T-helper 2 cell treated with Interferon-gamma antibody and Interleukin-4, amounts not matched to agents 5 μg/mL and 100 μg/mL, for 36 hours (primary cell): ENCODE results near the gene PKNOX1.
"Not testable (repeated sequence)": the region's sequence is repeated elsewhere in the genome, so short reads cannot be mapped to it uniquely, and the experiment has no call there.

Experiments used
- DNase-seq: peaks from one replicate; pipeline ENCODE4 v3.0.0; 2021; ENCODE audit warnings: low spot score
- H3K27ac Mint-ChIP-seq: one replicate; pipeline ENCODE4 v1.8.0; 2021; ENCODE audit warnings: mild to moderate bottlenecking, mixed read lengths
- H3K27me3 Mint-ChIP-seq: one replicate; pipeline ENCODE4 v1.8.0; 2021; ENCODE audit warnings: low read depth, mixed read lengths
- H3K36me3 Mint-ChIP-seq: one replicate; pipeline ENCODE4 v1.8.0; 2021; ENCODE audit warnings: low read depth, mixed read lengths
- H3K4me1 Mint-ChIP-seq: one replicate; pipeline ENCODE4 v1.8.0; 2021; ENCODE audit warnings: low read depth, mixed read lengths
- H3K4me3 Mint-ChIP-seq: one replicate; pipeline ENCODE4 v1.8.0; 2022; ENCODE audit warnings: mild to moderate bottlenecking, moderate library complexity, mixed read lengths
- H3K9me3 Mint-ChIP-seq: one replicate; pipeline ENCODE4 v1.8.0; 2021; ENCODE audit warnings: mixed read lengths

PKNOX1 gene

GRCh38 chr21:43027846-43028731, 53.7 kb downstream of the PKNOX1 start:
- no peaks in the 10 kb centered on the region for H3K9me3 Mint-ChIP-seq
- H3K36me3 Mint-ChIP-seq, result peaks cover 22% of the 10 kb centered on the region
- no peak overlapping the region for H3K4me3 Mint-ChIP-seq
- H3K4me1 Mint-ChIP-seq, result no peaks in the 10 kb centered on the region
- H3K27ac Mint-ChIP-seq, result no peak overlapping the region
- DNase-seq, result no peak
- H3K27me3 Mint-ChIP-seq, result no peaks in the 10 kb centered on the region

- no peak for DNase-seq
- Mint-ChIP-seq H3K4me3 (no peak overlapping the region), H3K36me3 (peaks cover 22% of the 10 kb centered on the region), H3K27me3 (no peaks in the 10 kb centered on the region), H3K4me1 (no peaks in the 10 kb centered on the region), H3K27ac (no peak overlapping the region), H3K9me3 (no peaks in the 10 kb centered on the region)
These were observed 55.4 kb downstream of the PKNOX1 start for GRCh38 chr21:43029785-43030184.

GRCh38 chr21:43031121-43031619, 56.8 kb downstream of the PKNOX1 start:
- DNase-seq, result no peak
- no peaks in the 10 kb centered on the region for H3K27me3 Mint-ChIP-seq
- H3K27ac Mint-ChIP-seq, result no peak overlapping the region
- H3K36me3 Mint-ChIP-seq, result peaks cover 20% of the 10 kb centered on the region
- H3K4me1 Mint-ChIP-seq, result no peaks in the 10 kb centered on the region
- H3K4me3 Mint-ChIP-seq, result no peak overlapping the region
- no peaks in the 10 kb centered on the region for H3K9me3 Mint-ChIP-seq

- H3K4me1 Mint-ChIP-seq, result no peaks in the 10 kb centered on the region
- no peak overlapping the region for H3K4me3 Mint-ChIP-seq
- H3K27me3 Mint-ChIP-seq, result no peaks in the 10 kb centered on the region
- H3K9me3 Mint-ChIP-seq, result no peaks in the 10 kb centered on the region
- peaks cover 10% of the 10 kb centered on the region for H3K36me3 Mint-ChIP-seq
- DNase-seq, result no peak
- no peak overlapping the region for H3K27ac Mint-ChIP-seq
These were observed 59.7 kb downstream of the PKNOX1 start for GRCh38 chr21:43034101-43034500.

- Mint-ChIP-seq H3K27ac (no peak overlapping the region), H3K4me1 (no peaks in the 10 kb centered on the region), H3K4me3 (no peak overlapping the region)
These were observed 60.5 kb downstream of the PKNOX1 start for GRCh38 chr21:43034826-43035225.

GRCh38 chr21:43036889-43037288, 62.5 kb downstream of the PKNOX1 start:
- not testable (repeated sequence) for H3K4me1 Mint-ChIP-seq, DNase-seq, H3K4me3 Mint-ChIP-seq, H3K27ac Mint-ChIP-seq, H3K36me3 Mint-ChIP-seq, H3K27me3 Mint-ChIP-seq, H3K9me3 Mint-ChIP-seq

More at GRCh38 chr21:43034826-43035225, 60.5 kb downstream of the PKNOX1 start:
- Mint-ChIP-seq H3K27me3 (no peaks in the 10 kb centered on the region), H3K9me3 (no peaks in the 10 kb centered on the region), H3K36me3 (peaks cover 7% of the 10 kb centered on the region)
- DNase-seq, result no peak

GRCh38 chr21:43037918-43038658, 63.7 kb downstream of the PKNOX1 start:
- DNase-seq, H3K4me1 Mint-ChIP-seq, H3K36me3 Mint-ChIP-seq, H3K27me3 Mint-ChIP-seq, H3K27ac Mint-ChIP-seq, H3K9me3 Mint-ChIP-seq, H3K4me3 Mint-ChIP-seq: not testable (repeated sequence)

GRCh38 chr21:43038659-43039044, 64.3 kb downstream of the PKNOX1 start:
- H3K36me3 Mint-ChIP-seq, H3K27me3 Mint-ChIP-seq, H3K4me3 Mint-ChIP-seq, DNase-seq, H3K9me3 Mint-ChIP-seq, H3K4me1 Mint-ChIP-seq, H3K27ac Mint-ChIP-seq: not testable (repeated sequence)

- not testable (repeated sequence) for H3K27ac Mint-ChIP-seq, H3K4me1 Mint-ChIP-seq, H3K27me3 Mint-ChIP-seq, H3K36me3 Mint-ChIP-seq, DNase-seq, H3K9me3 Mint-ChIP-seq, H3K4me3 Mint-ChIP-seq
These were observed 67.8 kb downstream of the PKNOX1 start for GRCh38 chr21:43042169-43042568.

GRCh38 chr21:43043291-43043690, 68.9 kb downstream of the PKNOX1 start:
- H3K9me3 Mint-ChIP-seq, H3K4me1 Mint-ChIP-seq, H3K27me3 Mint-ChIP-seq, H3K36me3 Mint-ChIP-seq, H3K4me3 Mint-ChIP-seq, DNase-seq, H3K27ac Mint-ChIP-seq: not testable (repeated sequence)

- not testable (repeated sequence) for DNase-seq, H3K9me3 Mint-ChIP-seq, H3K36me3 Mint-ChIP-seq, H3K27ac Mint-ChIP-seq, H3K4me3 Mint-ChIP-seq, H3K4me1 Mint-ChIP-seq, H3K27me3 Mint-ChIP-seq
These were observed 70.2 kb downstream of the PKNOX1 start for GRCh38 chr21:43044547-43044946.

- not testable (repeated sequence) for H3K9me3 Mint-ChIP-seq, H3K4me1 Mint-ChIP-seq, DNase-seq, H3K36me3 Mint-ChIP-seq, H3K27me3 Mint-ChIP-seq
- H3K4me3 Mint-ChIP-seq, result peak overlapping the region; percentile 22
- peak overlapping the region; percentile 81 for H3K27ac Mint-ChIP-seq
These were observed 71.0 kb downstream of the PKNOX1 start for GRCh38 chr21:43045165-43045875.

GRCh38 chr21:43045876-43046821, 71.8 kb downstream of the PKNOX1 start:
- peak overlapping the region; percentile 49 for H3K27ac Mint-ChIP-seq
- not testable (repeated sequence) for DNase-seq, H3K36me3 Mint-ChIP-seq, H3K27me3 Mint-ChIP-seq, H3K9me3 Mint-ChIP-seq, H3K4me1 Mint-ChIP-seq, H3K4me3 Mint-ChIP-seq
